ENCODE measurements around the gene DLL4. TPM values are rescaled to one million over a fixed set of nuclear protein-coding genes. Genes with fewer than 3 reads are reported as not detected.
"Not testable (repeated sequence)": the region's sequence is repeated elsewhere in the genome, so short reads cannot be mapped to it uniquely, and the experiment has no call there.

Gene DLL4
- total RNA-seq, 1 experiment from 2014 or later, result not detected

DNA sequence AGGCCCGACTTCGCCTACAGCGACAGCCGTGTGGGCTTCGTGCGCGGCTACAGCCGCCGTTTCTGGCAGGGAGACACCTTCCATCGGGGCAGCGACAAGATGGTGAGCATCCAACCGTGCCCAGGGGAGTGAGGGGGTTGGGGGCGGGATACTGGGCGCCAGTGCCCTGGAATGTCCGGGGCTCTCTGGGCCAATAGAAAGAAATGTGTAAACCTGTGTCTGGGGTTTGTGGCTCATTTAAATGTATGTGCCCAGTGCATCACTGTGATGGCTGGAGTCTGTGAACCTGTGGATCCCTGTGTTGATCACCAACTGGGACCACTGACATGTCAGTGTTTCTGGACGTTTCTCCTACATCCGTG, 24.6 kb downstream of the DLL4 start:
- peak overlapping the region; percentile 95 for H3K4me3 ChIP-seq (ENCODE audit: insufficient read depth, low read depth, low read length)
- peaks cover 18% of the 10 kb centered on the region for H3K36me3 ChIP-seq (replicated peaks; ENCODE audit: control insufficient read depth, insufficient read depth, low read length)
- H3K27me3 ChIP-seq (ENCODE audit: control insufficient read depth, insufficient read depth, low read length), result peaks cover 1% of the 10 kb centered on the region; the same call in 1 of the 2 replicates
- no peak for DNase-seq

DNA sequence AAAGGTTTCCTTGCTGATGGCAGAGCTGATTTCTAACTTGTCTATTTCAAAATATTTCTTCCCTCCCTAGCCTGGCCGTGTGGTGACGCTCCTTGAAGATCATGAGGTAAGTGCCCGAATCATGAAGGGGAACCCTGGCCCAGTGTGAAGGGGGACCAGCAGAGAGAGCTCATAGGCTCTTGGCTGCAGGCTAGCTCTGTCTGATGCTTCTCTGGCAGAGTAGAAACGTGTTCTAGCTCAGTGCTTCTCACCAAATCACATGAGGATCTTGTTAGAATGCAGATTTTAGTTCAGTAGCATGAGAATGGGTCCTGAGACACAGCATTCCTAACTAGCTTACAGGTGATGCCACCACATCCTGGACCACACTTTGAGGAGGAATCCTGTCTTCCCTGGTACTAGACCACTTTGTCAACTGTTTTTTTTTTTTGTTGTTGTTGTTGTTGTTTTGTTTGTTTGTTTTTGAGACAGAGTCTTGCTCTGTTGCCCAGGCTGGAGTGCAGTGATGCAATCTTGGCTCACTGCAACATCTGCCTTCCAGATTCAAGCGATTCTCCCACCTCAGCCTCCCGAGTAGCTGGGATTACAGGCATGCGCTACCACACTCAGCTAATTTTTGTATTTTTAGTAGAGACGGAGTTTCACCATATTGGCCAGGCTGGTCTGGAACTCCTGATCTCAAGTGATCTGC, 25.2 kb downstream of the DLL4 start:
- peaks cover 18% of the 10 kb centered on the region for H3K36me3 ChIP-seq (replicated peaks; ENCODE audit: control insufficient read depth, insufficient read depth, low read length)
- peak; percentile 70 for DNase-seq
- H3K27me3 ChIP-seq (ENCODE audit: control insufficient read depth, insufficient read depth, low read length), result not testable (repeated sequence)
- peak overlapping the region; percentile 95 for H3K4me3 ChIP-seq (ENCODE audit: insufficient read depth, low read depth, low read length)

DNA sequence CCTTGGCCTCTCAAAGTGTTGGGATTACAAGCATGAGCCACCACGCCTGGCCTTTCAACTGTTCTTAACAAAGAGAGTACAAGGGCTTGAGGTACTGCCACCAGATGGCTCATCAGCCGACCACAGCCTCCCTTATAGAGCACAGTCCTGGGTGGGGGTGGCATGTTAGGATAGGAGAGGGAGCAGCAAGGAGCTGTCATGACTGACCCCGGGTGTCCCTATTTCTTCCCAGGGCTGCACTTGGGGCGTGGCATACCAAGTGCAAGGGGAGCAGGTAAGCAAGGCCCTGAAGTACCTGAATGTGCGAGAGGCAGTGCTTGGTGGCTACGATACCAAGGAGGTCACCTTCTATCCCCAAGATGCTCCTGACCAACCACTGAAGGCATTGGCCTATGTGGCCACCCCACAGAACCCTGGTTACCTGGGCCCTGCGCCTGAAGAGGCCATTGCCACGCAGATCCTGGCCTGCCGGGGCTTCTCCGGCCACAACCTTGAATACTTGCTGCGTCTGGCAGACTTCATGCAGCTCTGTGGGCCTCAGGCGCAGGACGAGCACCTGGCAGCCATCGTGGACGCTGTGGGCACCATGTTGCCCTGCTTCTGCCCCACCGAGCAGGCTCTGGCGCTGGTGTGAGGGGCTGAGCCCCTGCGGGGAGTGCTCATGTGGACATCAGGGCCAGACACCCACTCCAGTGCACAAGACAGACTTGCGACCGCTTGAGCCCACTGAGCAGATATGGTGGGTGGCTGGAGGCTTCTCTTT, 26.2 kb downstream of the DLL4 start:
- no peak overlapping the region for H3K4me3 ChIP-seq (ENCODE audit: insufficient read depth, low read depth, low read length)
- no peak for DNase-seq
- peaks cover 18% of the 10 kb centered on the region for H3K36me3 ChIP-seq (replicated peaks; ENCODE audit: control insufficient read depth, insufficient read depth, low read length)
- H3K27me3 ChIP-seq (ENCODE audit: control insufficient read depth, insufficient read depth, low read length), result peaks cover 1% of the 10 kb centered on the region; the same call in 1 of the 2 replicates

DNA sequence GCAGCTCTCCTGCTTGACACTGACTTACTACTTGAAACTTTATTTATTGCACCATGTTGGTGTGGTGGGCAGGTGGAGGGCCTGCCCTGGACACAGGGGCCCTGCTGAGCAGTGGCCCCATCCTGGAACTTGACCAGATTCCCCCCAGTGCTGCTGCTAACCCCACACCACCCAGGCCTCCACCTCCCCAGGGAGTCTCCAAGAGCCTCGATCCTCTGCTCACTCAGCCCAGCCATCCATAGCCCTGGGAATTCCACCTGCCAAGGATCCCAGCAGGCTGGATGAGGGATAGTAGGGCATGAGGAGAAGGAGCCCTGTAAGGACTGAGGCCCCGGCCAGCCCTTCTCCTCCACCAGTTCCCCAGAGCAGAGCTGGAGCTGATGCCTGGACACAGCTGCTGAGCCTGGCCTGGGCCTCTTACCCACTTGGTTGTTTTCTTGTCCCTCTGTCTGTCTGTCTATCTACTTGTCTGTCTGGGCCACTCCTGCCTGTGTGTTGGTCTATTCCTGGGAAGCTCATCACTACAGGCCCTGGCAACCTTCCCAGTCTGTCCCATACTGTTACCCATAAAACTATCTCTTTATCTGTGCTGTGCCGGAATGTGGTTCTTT, 26.9 kb downstream of the DLL4 start:
- Histone ChIP-seq H3K4me3 (ENCODE audit: insufficient read depth, low read depth, low read length) (no peak overlapping the region), H3K27me3 (ENCODE audit: control insufficient read depth, insufficient read depth, low read length) (peaks cover 1% of the 10 kb centered on the region; the same call in 1 of the 2 replicates), H3K36me3 (replicated peaks; ENCODE audit: control insufficient read depth, insufficient read depth, low read length) (peaks cover 18% of the 10 kb centered on the region)
- DNase-seq, result no peak

DNA sequence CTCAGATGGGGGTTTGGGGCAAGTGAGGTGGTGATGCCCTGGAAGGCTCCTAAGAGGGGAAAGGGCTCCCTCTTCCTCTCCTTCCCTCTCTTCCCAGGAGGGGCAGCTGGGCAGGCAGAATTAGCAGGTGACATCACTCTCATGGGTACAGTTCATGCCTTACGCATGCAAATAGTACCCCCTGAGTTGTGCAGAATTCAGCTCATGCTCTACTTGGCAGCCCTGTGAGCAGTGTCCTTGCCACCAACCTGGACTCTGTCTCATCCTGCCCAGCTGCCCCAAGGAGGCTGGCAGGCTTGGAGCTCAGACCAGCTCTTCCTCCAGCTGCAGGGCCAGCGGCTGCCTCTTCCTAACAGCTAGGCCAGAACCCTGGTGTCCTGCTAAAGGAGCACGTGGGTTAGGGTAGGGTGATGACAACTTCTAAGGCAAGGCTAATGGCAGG, 27.4 kb downstream of the DLL4 start:
- DNase-seq, result no peak
- peaks cover 18% of the 10 kb centered on the region for H3K36me3 ChIP-seq (replicated peaks; ENCODE audit: control insufficient read depth, insufficient read depth, low read length)
- H3K4me3 ChIP-seq (ENCODE audit: insufficient read depth, low read depth, low read length), result no peak overlapping the region
- H3K27me3 ChIP-seq (ENCODE audit: control insufficient read depth, insufficient read depth, low read length), result peaks cover 1% of the 10 kb centered on the region; the same call in 1 of the 2 replicates

DNA sequence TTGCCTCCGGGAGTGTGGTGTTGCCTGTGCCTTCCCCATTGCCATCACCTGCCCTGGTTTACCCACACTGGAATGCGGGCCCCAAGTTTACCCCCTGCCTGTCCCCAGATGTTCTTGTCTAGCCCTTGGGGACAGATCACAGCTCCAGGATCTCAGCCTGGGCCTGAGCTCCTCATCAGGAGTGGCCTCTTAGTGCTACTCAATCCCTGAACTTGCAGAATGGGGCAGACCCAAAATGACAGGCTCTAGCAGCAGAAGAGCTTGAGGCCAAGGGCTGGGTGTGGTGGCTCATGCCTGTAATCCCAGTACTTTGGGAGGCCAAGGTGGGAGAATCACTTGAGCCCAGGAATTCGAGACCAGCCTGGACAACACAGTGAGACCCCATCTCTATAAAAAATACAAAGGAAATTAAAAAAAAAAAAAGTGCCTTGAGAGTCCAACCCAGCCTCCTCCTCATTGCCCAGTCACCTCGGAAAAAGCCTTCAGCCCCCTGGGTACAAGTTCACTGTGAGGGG, 28.0 kb downstream of the DLL4 start:
- DNase-seq, result no peak
- Histone ChIP-seq H3K4me3 (ENCODE audit: insufficient read depth, low read depth, low read length) (no peak overlapping the region), H3K36me3 (replicated peaks; ENCODE audit: control insufficient read depth, insufficient read depth, low read length) (peaks cover 18% of the 10 kb centered on the region)

DNA sequence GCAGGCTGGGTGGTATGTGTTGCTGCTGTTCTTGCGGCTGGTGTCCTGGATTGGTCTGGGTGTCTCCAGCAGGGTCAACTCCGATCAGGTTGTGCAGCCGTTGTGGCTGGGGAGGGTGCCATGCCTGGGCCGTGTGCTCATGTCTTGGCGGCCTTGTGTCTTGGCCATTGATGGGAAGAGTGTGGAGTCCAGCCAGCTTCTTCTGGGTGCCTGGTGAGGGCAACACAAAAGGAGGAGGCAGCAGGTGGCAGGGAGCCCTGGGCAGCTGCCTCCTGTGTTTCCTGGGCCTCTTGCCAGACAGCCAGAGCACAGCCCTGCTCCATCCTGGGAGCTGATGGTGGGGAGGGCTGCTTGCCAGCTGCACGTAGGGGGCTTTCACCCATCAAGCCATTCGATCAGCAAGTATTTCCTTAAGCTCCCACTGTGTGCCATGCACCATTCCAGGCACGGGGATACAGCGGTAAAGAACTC, 28.5 kb downstream of the DLL4 start:
- H3K4me3 ChIP-seq (ENCODE audit: insufficient read depth, low read depth, low read length), result no peak overlapping the region
- H3K36me3 ChIP-seq (replicated peaks; ENCODE audit: control insufficient read depth, insufficient read depth, low read length), result peaks cover 18% of the 10 kb centered on the region
- DNase-seq, result no peak
- H3K27me3 ChIP-seq (ENCODE audit: control insufficient read depth, insufficient read depth, low read length), result no peaks in the 10 kb centered on the region; the same call in 1 of the 2 replicates

More for the DNA sequence above, 28.0 kb downstream of the DLL4 start:
- H3K27me3 ChIP-seq (ENCODE audit: control insufficient read depth, insufficient read depth, low read length), result no peaks in the 10 kb centered on the region; the same call in 1 of the 2 replicates

DNA sequence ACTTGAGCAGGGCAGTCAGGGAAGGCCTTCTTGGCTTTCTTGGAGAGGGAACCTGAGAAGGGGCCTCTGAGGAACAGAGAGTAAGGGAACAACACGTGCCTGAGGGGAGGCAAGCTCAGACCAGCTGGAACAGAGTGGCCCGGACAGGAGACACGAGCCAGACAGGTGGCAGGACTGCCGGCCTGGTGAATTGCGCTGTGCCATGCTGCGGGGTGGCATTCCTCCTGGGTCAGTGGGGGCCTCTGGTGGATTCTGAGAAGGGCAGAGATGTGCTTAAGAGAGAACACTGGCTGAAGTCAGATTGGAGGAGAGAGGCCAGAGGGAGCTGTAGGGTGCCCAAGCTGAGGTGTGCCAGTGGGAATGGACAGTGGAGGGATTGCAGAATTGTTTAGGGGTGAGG, 29.0 kb downstream of the DLL4 start:
- Histone ChIP-seq H3K36me3 (replicated peaks; ENCODE audit: control insufficient read depth, insufficient read depth, low read length) (peaks cover 18% of the 10 kb centered on the region), H3K27me3 (ENCODE audit: control insufficient read depth, insufficient read depth, low read length) (no peaks in the 10 kb centered on the region), H3K4me3 (ENCODE audit: insufficient read depth, low read depth, low read length) (no peak overlapping the region)
- DNase-seq, result no peak

DNA sequence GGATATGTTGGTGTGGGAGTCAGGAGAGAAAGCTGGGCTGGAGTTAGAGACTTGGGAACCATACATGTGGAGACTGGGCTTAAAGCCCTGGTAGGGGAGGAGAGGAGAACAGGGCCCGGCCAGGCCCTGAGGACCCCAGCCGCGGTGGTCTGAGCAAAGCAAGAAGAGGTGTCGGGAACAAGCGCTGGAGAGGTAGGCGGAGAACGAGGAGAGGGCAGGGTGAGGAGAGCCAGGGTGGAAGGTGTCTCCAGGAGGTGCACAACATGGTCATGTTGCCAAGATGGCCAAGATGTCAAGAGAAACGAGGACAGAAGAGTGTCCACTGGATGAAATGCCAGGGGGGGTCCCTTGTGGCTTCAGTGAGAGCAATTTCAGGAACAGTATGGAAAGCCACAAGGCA, 29.6 kb downstream of the DLL4 start:
- peaks cover 18% of the 10 kb centered on the region for H3K36me3 ChIP-seq (replicated peaks; ENCODE audit: control insufficient read depth, insufficient read depth, low read length)
- no peak for DNase-seq

DNA sequence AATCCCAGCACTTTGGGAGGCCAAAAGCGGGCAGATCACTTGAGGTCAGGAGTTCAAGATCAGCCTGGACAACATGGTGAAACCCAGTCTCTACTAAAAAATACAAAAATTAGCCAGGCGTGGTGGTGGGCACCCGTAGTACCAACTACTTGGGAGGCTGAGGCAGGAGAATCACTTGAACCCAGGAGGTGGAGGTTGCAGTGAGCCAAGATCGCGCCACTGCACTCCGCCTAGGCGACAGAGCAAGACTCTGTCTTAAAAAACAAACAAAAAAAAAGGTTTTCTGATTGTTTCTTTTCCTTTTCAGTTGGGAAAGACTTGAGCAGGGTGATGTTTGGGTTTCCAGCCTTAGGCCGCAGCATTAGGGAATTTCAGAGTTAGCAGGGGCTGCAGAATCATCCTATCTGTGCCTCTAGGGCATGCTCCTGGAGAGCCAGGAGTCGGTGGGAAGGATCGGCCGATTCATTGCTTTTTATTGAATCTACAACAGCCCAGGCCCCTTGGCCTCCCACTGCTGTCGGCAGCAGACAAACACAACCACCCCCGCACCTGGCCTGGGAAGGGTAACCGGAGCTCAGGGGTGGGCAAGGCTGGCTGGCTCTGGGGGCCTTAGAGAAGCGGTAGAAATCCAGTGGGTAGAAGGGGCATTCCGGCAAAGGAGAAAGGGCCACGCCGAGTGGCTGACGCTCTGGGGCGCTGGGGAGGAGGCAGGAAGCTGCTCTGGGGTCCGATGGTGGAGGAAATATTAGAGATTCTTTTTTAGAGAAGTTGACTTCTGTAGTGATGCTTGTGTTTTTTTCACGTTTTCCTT, 30.4 kb downstream of the DLL4 start:
- peak; percentile 83 for DNase-seq
- Histone ChIP-seq H3K27me3 (ENCODE audit: control insufficient read depth, insufficient read depth, low read length) (no peaks in the 10 kb centered on the region), H3K4me3 (ENCODE audit: insufficient read depth, low read depth, low read length) (no peak overlapping the region), H3K36me3 (replicated peaks; ENCODE audit: control insufficient read depth, insufficient read depth, low read length) (peaks cover 18% of the 10 kb centered on the region)

More for the DNA sequence above, 29.6 kb downstream of the DLL4 start:
- no peak overlapping the region for H3K4me3 ChIP-seq (ENCODE audit: insufficient read depth, low read depth, low read length)
- H3K27me3 ChIP-seq (ENCODE audit: control insufficient read depth, insufficient read depth, low read length), result no peaks in the 10 kb centered on the region

DNA sequence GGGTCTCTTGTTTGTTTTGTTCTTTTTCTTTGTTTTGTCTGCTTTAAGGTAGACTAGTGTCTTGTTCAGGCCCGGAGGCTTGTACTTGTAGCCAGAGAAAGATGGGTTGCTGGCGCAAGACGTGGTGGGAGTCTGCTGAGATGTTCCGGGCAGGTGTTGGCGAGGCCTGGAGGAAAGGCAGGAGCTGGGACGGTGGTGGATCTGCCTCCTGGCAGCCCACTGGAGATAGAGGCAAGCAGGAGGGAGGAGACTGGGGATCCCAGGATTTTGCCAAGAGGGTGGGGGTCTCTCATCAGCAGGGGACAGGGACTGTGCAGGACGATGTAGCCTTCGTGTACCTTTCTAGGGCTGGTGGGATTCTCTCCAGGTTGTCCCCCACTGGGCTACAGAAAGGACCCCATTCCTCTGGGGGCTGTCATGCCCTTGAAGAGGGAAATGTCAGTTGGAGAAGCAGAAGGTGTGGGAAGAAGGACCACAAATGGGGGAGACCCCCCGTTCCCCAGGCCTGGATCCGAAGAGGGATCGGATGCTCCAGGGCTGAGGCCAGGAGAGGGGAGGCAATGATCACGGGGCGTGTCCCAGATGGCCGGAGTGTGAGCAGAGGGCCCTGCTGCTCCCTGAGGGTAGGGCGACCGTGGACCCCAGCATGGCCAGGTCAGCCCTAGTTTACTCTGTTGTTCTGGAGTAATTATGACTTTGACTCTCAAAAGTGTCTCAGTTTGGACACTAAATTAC, 31.2 kb downstream of the DLL4 start:
- no peak for DNase-seq
- Histone ChIP-seq H3K36me3 (replicated peaks; ENCODE audit: control insufficient read depth, insufficient read depth, low read length) (peaks cover 13% of the 10 kb centered on the region), H3K27me3 (ENCODE audit: control insufficient read depth, insufficient read depth, low read length) (no peaks in the 10 kb centered on the region), H3K4me3 (ENCODE audit: insufficient read depth, low read depth, low read length) (no peak overlapping the region)

DNA sequence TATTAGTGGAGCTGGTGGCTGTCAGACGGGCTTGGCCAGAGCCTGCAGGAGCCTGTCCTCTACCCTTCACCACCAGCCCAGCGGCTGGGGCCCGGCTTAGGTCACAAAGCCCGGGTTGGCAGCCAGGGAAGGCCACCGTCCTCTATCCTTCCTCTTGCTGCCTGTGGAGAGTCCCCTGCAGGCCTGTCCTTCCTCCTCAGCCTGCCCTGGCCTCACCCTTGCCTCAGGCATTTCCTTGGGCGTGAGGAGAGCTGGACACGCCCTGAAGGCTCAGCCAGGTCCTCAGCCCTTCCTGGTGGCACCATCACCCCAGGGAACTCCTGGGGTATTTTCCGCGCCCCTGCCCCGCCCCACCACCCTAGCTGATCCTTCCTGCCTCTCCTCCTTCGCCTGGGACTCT, 31.8 kb downstream of the DLL4 start:
- H3K27me3 ChIP-seq (ENCODE audit: control insufficient read depth, insufficient read depth, low read length), result no peaks in the 10 kb centered on the region
- H3K36me3 ChIP-seq (replicated peaks; ENCODE audit: control insufficient read depth, insufficient read depth, low read length), result peaks cover 6% of the 10 kb centered on the region
- H3K4me3 ChIP-seq (ENCODE audit: insufficient read depth, low read depth, low read length), result no peak overlapping the region
- no peak for DNase-seq

DNA sequence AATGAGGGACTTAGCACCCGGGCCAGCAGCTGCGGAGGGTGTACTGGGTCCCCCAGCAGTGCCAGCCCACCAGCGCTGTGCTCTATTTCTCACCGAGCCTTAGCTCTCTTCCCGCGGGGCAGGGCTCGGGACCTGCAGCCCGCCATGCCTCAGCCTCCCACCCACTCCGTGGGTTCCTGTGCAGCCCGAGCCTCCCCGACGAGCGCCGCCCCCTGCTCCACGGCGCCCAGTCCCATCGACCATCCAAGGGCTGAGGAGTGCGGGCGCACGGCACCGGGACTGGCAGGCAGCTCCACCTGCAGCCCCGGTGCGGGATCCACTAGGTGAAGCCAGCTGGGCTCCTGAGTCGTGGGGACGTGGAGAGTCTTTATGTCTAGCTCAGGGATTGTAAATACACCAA, 32.6 kb downstream of the DLL4 start:
- not testable (repeated sequence) for H3K4me3 ChIP-seq (ENCODE audit: insufficient read depth, low read depth, low read length); H3K36me3 ChIP-seq (replicated peaks; ENCODE audit: control insufficient read depth, insufficient read depth, low read length); H3K27me3 ChIP-seq (ENCODE audit: control insufficient read depth, insufficient read depth, low read length); DNase-seq
